ENCODE measurements around the gene DDIT3. TPM values are rescaled to one million over a fixed set of nuclear protein-coding genes. Genes with fewer than 3 reads are reported as not detected.

DDIT3 gene
- total and polyA plus RNA-seq, 12 donors: 7.7 to 98.4 (median 48.7) TPM

DNA sequence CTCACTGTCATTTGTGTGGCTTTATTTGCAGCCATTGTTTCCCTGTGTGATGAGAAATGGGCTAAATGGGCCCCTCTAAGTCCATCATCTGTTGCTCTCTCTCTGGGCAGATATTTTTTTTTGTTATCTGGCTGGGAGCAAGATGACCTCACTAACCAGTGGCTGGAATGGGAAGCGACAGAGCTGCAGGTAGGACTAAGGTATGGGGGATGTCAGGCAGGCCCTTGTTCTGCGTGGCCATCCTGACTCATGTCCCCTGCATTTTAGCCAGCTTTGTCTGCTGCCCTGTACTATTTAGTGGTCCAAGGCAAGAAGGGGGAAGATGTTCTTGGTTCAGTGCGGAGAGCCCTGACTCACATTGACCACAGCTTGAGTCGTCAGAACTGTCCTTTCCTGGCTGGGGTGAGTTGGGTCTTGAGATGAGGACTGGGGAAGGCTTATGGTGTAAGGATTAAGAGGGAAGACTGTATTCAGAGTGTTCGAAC, 31.1 kb downstream of the DDIT3 start:
- H3K27ac ChIP-seq: no peak overlapping the region
- intact Hi-C loops (cut with DNase I): no loop called here
- H3K36me3 ChIP-seq (replicated peaks in 1 of 2): peaks cover 0 to 31% of the 10 kb centered on the region in 2 donors
- no peak overlapping the region for H3K4me3 ChIP-seq
- TF ChIP-seq, protein P1, sequence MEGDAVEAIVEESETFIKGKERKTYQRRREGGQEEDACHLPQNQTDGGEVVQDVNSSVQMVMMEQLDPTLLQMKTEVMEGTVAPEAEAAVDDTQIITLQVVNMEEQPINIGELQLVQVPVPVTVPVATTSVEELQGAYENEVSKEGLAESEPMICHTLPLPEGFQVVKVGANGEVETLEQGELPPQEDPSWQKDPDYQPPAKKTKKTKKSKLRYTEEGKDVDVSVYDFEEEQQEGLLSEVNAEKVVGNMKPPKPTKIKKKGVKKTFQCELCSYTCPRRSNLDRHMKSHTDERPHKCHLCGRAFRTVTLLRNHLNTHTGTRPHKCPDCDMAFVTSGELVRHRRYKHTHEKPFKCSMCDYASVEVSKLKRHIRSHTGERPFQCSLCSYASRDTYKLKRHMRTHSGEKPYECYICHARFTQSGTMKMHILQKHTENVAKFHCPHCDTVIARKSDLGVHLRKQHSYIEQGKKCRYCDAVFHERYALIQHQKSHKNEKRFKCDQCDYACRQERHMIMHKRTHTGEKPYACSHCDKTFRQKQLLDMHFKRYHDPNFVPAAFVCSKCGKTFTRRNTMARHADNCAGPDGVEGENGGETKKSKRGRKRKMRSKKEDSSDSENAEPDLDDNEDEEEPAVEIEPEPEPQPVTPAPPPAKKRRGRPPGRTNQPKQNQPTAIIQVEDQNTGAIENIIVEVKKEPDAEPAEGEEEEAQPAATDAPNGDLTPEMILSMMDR (IDR thresholded peaks at IDR 0.05): no peak
- no peak for TF ChIP-seq POLR2A (IDR thresholded peaks at IDR 0.05)
- no peaks in the 10 kb centered on the region for H3K27me3 ChIP-seq
- H3K9me3 ChIP-seq (replicated peaks in 1 of 3): no peaks in the 10 kb centered on the region
- no peak for DNase-seq
- peaks cover 10 to 11% of the 10 kb centered on the region in 2 donors for H3K4me1 ChIP-seq (replicated peaks in 1 of 2)
- 76 to 88% (median 86%) methylated on average over 5 of the region's 5 CpGs for WGBS, 4 donors

DNA sequence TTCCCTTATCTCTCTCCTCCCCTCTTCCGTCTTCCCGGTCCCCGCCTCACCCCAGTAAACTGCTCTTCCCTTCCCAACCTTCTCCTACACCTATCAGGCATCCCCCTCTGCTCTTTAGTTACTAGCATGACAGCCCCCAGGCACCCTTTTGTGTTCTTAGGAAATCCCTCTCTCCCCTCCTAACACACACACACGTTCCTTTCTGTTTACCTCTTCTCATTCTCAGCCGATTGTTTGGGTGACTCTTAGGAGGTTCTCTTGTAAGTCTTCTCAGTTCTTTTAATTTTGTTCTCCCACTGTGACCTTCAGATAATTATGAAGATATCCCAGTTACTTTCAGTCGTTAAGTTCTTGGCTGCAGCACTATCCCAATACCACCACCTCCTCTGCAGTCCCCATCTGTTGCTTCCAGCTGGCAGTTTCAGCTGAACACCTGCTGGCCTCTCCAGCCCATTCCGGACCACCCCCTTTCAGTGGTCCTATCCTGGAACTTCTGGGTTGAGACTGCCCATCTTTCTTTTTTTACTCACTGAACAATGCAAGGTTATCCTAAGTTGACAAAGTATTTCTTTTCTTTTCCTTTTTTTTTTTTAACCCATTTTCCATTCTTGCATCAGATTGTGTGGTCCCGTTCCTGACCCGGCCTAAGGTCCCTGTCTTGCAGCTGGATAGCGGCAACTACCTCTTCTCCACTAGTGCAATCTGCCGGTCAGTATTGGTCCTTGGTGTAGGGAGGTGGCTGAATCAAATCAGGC, 31.7 kb downstream of the DDIT3 start:
- Histone ChIP-seq H3K27ac (peak overlapping the region in 3 of 5 donors; percentile 48 to 91 (median 51)), H3K9me3 (replicated peaks in 1 of 3) (no peaks in the 10 kb centered on the region), H3K4me1 (replicated peaks in 1 of 2) (peaks cover 10 to 11% of the 10 kb centered on the region in 2 donors), H3K36me3 (replicated peaks in 1 of 2) (peaks cover 0 to 28% of the 10 kb centered on the region in 2 donors), H3K4me3 (peak overlapping the region in 3 of 4 donors; percentile 1 to 75 (median 52)), H3K27me3 (no peaks in the 10 kb centered on the region)
- intact Hi-C loops (cut with DNase I): no loop called here
- TF ChIP-seq, protein P1 (IDR thresholded peaks at IDR 0.05): no peak
- no peak for TF ChIP-seq POLR2A (IDR thresholded peaks at IDR 0.05)
- no peak for DNase-seq
- WGBS, 4 donors: 22 to 27% (median 25%) methylated on average over 11 of the region's 11 CpGs

DNA sequence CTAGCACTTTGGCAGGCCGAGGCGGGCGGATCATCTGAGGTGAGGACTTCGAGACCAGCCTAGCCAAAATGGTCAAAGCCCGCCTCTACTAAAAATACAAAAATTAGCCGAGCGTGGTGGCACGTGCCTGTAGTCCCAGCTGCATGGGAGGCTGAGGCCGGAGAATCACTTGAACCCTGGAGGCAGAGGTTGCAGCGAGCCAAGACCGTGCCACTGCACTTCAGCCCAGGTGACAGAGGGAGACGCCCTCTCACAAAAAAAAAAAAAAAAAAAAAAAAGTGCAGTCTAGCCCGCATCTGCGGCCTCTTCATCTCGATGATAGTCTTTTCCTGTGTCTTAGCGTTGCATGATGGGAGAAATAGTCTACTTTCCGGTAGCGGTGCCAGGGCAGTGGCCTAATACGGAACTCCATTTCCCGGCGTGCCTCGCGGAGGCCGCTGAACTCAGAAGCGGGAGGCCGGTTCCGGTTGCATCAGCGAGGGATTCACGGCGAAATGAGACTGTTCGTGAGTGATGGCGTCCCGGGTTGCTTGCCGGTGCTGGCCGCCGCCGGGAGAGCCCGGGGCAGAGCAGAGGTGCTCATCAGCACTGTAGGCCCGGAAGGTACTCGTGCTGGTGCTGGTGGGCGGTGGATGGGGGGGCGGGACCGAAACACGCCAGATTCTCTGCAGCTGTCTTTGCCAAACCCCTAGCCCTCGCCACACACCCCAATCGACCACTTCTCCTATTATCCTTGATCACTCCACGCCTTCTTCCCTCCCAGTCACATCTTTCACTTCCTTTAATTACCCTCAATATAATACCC, 32.5 kb downstream of the DDIT3 start, which contains the start of gene MARS1:
TSS of gene MARS1 (plus strand) at position 472 of the 805 bp plus-strand sequence. CDS start at position 495, 23 bp downstream.
- Histone ChIP-seq H3K4me3 (peak within 1 kb of the TSS in 3 of 4 donors; percentile 1 to 75 (median 52)), H3K9me3 (replicated peaks in 1 of 3) (no peaks in the 10 kb centered on the region), H3K36me3 (replicated peaks in 1 of 2) (peaks cover 0 to 28% of the 10 kb centered on the region in 2 donors), H3K27me3 (no peaks in the 10 kb centered on the region), H3K4me1 (replicated peaks in 1 of 2) (peaks cover 10 to 11% of the 10 kb centered on the region in 2 donors), H3K27ac (peak within 1 kb of the TSS in 4 of 5 donors; percentile 21 to 91 (median 50))
- intact Hi-C loops (cut with DNase I): no loop called here
- TF ChIP-seq, protein P1 (IDR thresholded peaks at IDR 0.05): peak in 1 of 6 experiments; percentile 18
- peak in 1 of 2 donors; percentile 74 for TF ChIP-seq POLR2A (IDR thresholded peaks at IDR 0.05)
- peak; percentile 93 to 98 (median 96) for DNase-seq
- WGBS, 4 donors: 6 to 9% (median 8%) methylated on average over 42 to 47 of the region's 47 CpGs
